Transverse colon (tissue), 4 donors: ENCODE results near the gene KBTBD3. TPM values are rescaled to one million over a fixed set of nuclear protein-coding genes. Genes with fewer than 3 reads are reported as not detected.
"Not testable (repeated sequence)": the region's sequence is repeated elsewhere in the genome, so short reads cannot be mapped to it uniquely, and the experiment has no call there.

ENCODE experiments used
- DNase-seq: peaks from one replicate; pipeline ENCODE4 v3.0.0-alpha.2; 2019
- H3K27ac ChIP-seq, 4 donors: fragments of 200-600 bp; sonication (generic); 2 replicates each; pipeline ENCODE4 v1.5.1; 2016 to 2018; ENCODE audit warnings: inconsistent platforms in 4 of 4
- H3K27me3 ChIP-seq: fragments of 200-600 bp; sonication (generic); 2 replicates; pipeline ENCODE4 v1.5.1; 2017; ENCODE audit warnings: inconsistent platforms
- H3K36me3 ChIP-seq, 4 donors: fragments of 200-600 bp; sonication (generic); 2 replicates each; pipeline ENCODE4 v1.5.1; 2017 to 2019; ENCODE audit warnings: inconsistent platforms in 4 of 4
- H3K4me1 ChIP-seq, 4 donors: fragments of 200-600 bp; sonication (generic); 2 replicates each; pipeline ENCODE4 v1.5.1; 2017 to 2020; ENCODE audit warnings: inconsistent platforms in 4 of 4
- H3K4me3 ChIP-seq, 4 donors: fragments of 200-600 bp; sonication (generic); 1 replicate in 1 of 4; 2 replicates in 3 of 4; pipeline versions ENCODE4 v1.5.1 to v1.6.1; 2017 to 2019; ENCODE audit warnings: inconsistent platforms in 4 of 4
- H3K9me3 ChIP-seq, 2 donors: fragments of 200-600 bp; sonication (generic); 2 replicates each; pipeline ENCODE4 v1.5.1; 2017 to 2019; ENCODE audit warnings: inconsistent platforms in 2 of 2
- CTCF ChIP-seq, 5 experiments: fragments of 200-600 bp in 3 of 5; fragments of 450-650 bp in 2 of 5; sonication (generic) in 3 of 5; IDR thresholded peaks; 1 replicate in 2 of 5; 2 replicates in 3 of 5; pipeline ENCODE4 v1.5.1; 2016 to 2017; ENCODE audit warnings: antibody characterized with exemption in 5 of 5, inconsistent platforms in 3 of 5, mild to moderate bottlenecking in 2 of 5, moderate library complexity in 1 of 5
- EP300 ChIP-seq: sonication (generic); formaldehyde crosslinking; IDR thresholded peaks from one replicate; pipeline ENCODE4 v1.6.1; 2017; ENCODE audit warnings: antibody characterized with exemption, low read depth
- POLR2A ChIP-seq: fragments of 450-650 bp; IDR thresholded peaks from one replicate; pipeline ENCODE4 v1.6.1; 2016; ENCODE audit warnings: antibody characterized with exemption, mild to moderate bottlenecking, moderate library complexity
- POLR2AphosphoS5 ChIP-seq, 3 donors: sonication (generic); formaldehyde crosslinking; IDR thresholded peaks; one replicate each; pipeline ENCODE4 v1.6.1; 2016; ENCODE audit warnings: antibody characterized with exemption in 3 of 3
- WGBS, 2 donors: methylation state at CpG; one replicate each; pipeline ENCODE4 v1.1.5; 2018; ENCODE audit warnings: low coverage in 1 of 2; 5-methylcytosine and 5-hydroxymethylcytosine counted together
- in situ Hi-C, 4 donors: fragments of 200-750 bp; cut with MboI; loops; one replicate each; pipeline versions ENCODE4 v1.15.0 to v1.15.1; 2017; ENCODE audit warnings: low sequenced_read_pairs in 3 of 4, low pct_ligation_motif_present in 1 of 4, low pct_unique_long_range_greater_than_20kb in 1 of 4
- intact Hi-C: fragments of 100-400 bp; cut with DNase I; formaldehyde crosslinking; loops from one replicate; pipeline ENCODE4 v1.15.1; 2023; ENCODE audit warnings: low total_unique reads
- total RNA-seq, 4 donors: library from RNA; depleted of rRNA; stranded (reverse); fragments of >200 nt; gene quantifications; one replicate each; pipeline ENCODE4 v1.1.0, GENCODE V29; 2016

The KBTBD3 gene
- total RNA-seq, 4 donors from 2014 or later: 3.6 to 10.5 (median 7.9) TPM

GRCh38 chr11:106014620-106015019 is 62.5 kb downstream of the KBTBD3 start:
- TF ChIP-seq POLR2AphosphoS5 (IDR thresholded peaks at IDR 0.05) (no peak), EP300 (no peak), POLR2A (no peak), CTCF (IDR thresholded peaks at IDR 0.05) (no peak)
- WGBS, 2 donors: 84 to 86% methylated on average over 2 of the region's 2 CpGs

GRCh38 chr11:106014035-106014434 is 63.1 kb downstream of the KBTBD3 start:
- no peak for DNase-seq
- no peak overlapping the region for H3K27ac ChIP-seq
- no peaks in the 10 kb centered on the region for H3K9me3 ChIP-seq
- H3K36me3 ChIP-seq: peaks cover 0 to 19% (median 7%) of the 10 kb centered on the region in 4 donors
- no peaks in the 10 kb centered on the region for H3K27me3 ChIP-seq
- H3K4me3 ChIP-seq: no peak overlapping the region
- TF ChIP-seq POLR2A: no peak
- no peak for TF ChIP-seq EP300
- no peak for TF ChIP-seq CTCF (IDR thresholded peaks at IDR 0.05)
- TF ChIP-seq POLR2AphosphoS5 (IDR thresholded peaks at IDR 0.05): no peak
- in situ Hi-C loops: no loop called here
- 85 to 93% methylated on average over 2 of the region's 2 CpGs for WGBS, 2 donors
- H3K4me1 ChIP-seq: peaks cover 0 to 15% (median 0%) of the 10 kb centered on the region in 4 donors
- intact Hi-C loops: no loop called here

More at GRCh38 chr11:106014620-106015019, 62.5 kb downstream of the KBTBD3 start:
- intact Hi-C loops: no loop called here
- DNase-seq: no peak
- no peak overlapping the region for H3K27ac ChIP-seq
- peaks cover 0 to 13% (median 4%) of the 10 kb centered on the region in 4 donors for H3K36me3 ChIP-seq
- H3K27me3 ChIP-seq: no peaks in the 10 kb centered on the region
- in situ Hi-C loops: no loop called here
- peaks cover 0 to 17% (median 0%) of the 10 kb centered on the region in 4 donors for H3K4me1 ChIP-seq
- no peak overlapping the region for H3K4me3 ChIP-seq
- H3K9me3 ChIP-seq: no peaks in the 10 kb centered on the region

- H3K27me3 ChIP-seq: no peaks in the 10 kb centered on the region
- peaks cover 0 to 8% (median 0%) of the 10 kb centered on the region in 4 donors for H3K4me1 ChIP-seq
- no peak for DNase-seq
- in situ Hi-C loops (no loop called here), intact Hi-C loops (no loop called here)
- TF ChIP-seq POLR2AphosphoS5 (IDR thresholded peaks at IDR 0.05) (no peak), CTCF (IDR thresholded peaks at IDR 0.05) (no peak), POLR2A (no peak), EP300 (no peak)
- 40 to 75% methylated on average over 1 to 3 of the region's 3 CpGs for WGBS, 2 donors
- peaks cover 0 to 30% (median 10%) of the 10 kb centered on the region in 4 donors for H3K36me3 ChIP-seq
- H3K4me3 ChIP-seq: no peak overlapping the region
- H3K27ac ChIP-seq: no peak overlapping the region
- no peaks in the 10 kb centered on the region for H3K9me3 ChIP-seq
These were observed 64.4 kb downstream of the KBTBD3 start for GRCh38 chr11:106012744-106013143.

GRCh38 chr11:106011481-106011880 is 65.7 kb downstream of the KBTBD3 start:
- 86 to 90% methylated on average over 2 of the region's 2 CpGs for WGBS, 2 donors
- intact Hi-C loops: no loop called here
- in situ Hi-C loops: no loop called here

GRCh38 chr11:106003094-106003493 is 74.1 kb downstream of the KBTBD3 start:
- H3K27me3 ChIP-seq, DNase-seq, intact Hi-C loops, H3K4me3 ChIP-seq, H3K4me1 ChIP-seq, H3K27ac ChIP-seq, in situ Hi-C loops: not testable (repeated sequence)
- H3K36me3 ChIP-seq: peaks cover 0 to 15% (median 3%) of the 10 kb centered on the region in 4 donors
- H3K9me3 ChIP-seq: peaks cover 8 to 11% of the 10 kb centered on the region in 2 donors
- WGBS, 2 donors: 97 to 98% methylated on average over 4 of the region's 4 CpGs

More at GRCh38 chr11:106011481-106011880, 65.7 kb downstream of the KBTBD3 start:
- Histone ChIP-seq H3K27me3 (no peaks in the 10 kb centered on the region), H3K36me3 (peaks cover 0 to 38% (median 11%) of the 10 kb centered on the region in 4 donors), H3K27ac (no peak overlapping the region), H3K4me3 (no peak overlapping the region), H3K9me3 (no peaks in the 10 kb centered on the region), H3K4me1 (peaks cover 0 to 4% (median 0%) of the 10 kb centered on the region in 4 donors)
- TF ChIP-seq POLR2AphosphoS5 (IDR thresholded peaks at IDR 0.05) (no peak), EP300 (no peak), POLR2A (no peak)
- no peak for DNase-seq
